Measurements from ENCODE around the gene MSI2. TPM values are rescaled to one million over a fixed set of nuclear protein-coding genes. Genes with fewer than 3 reads are reported as not detected.

Gene MSI2
- total RNA-seq, 4 donors from 2014 or later: 9.9 to 18.5 (median 13.8) TPM

DNA sequence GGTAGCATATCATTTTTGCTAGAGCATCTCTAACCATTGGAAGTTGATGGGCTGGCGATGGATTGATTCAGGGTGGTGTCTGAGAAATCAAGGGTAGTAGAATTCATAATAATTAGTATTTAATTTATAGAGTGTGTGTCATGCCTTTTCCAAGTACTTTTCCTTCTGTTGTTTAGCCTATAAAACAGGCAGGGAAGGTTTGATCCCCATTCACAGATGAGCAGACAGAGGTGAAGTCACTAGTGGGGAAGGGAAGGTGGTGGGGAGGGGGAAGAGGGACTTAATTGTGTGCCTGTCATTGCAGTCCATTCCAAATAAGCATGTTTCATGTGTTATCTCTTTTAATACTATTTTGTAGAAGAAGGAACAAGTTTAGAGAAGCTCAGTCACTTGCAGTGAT lies 131.3 kb downstream of the MSI2 start:
- DNase-seq (ENCODE audit: low spot score in 2 of 2): no peak
- intact Hi-C loops (cut with DNase I; ENCODE audit: low total_unique reads): no loop called here
- H3K4me3 ChIP-seq (ENCODE audit: low read depth, poor library complexity, severe bottlenecking): no peak overlapping the region
- 95 to 100% methylated on average over 1 of the region's 1 CpG for WGBS, 2 donors
- no peak for TF ChIP-seq POLR2A (IDR thresholded peaks at IDR 0.05)

DNA sequence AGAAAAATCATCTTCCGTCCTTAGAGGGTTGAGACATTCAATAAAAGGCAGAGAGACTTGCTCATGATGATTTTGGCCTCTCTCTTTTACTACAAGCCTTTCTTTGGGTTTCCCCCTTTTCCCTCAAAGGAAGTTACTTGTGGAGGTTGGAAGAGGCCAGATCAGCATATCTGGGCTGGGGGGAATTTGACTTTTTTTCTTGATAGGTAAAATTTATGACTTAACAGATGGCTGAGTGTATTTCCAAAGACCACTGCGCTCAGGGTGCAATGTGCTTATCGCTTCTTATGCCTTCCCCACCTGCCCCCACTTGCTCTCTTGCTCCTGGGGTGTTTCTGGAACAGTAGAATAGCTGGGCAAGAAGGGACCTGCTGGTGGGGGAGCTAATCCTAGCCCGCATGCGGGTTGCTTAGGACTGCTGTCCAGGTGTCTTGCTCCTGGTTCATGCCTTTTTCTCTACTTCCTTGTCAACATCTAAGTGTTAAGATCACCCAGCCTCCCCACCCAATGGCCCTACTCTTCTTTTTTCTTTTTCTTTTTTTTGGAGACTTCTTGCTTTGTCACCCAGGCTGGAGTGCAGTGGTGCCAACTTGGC lies 131.9 kb downstream of the MSI2 start:
- 65 to 91% methylated on average over 5 of the region's 5 CpGs for WGBS, 2 donors
- intact Hi-C loops (cut with DNase I; ENCODE audit: low total_unique reads): no loop called here
- no peak overlapping the region for H3K4me3 ChIP-seq (ENCODE audit: low read depth, poor library complexity, severe bottlenecking)
- no peak for DNase-seq (ENCODE audit: low spot score in 2 of 2)
- no peak for TF ChIP-seq POLR2A (IDR thresholded peaks at IDR 0.05)
- TF ChIP-seq, protein P1, sequence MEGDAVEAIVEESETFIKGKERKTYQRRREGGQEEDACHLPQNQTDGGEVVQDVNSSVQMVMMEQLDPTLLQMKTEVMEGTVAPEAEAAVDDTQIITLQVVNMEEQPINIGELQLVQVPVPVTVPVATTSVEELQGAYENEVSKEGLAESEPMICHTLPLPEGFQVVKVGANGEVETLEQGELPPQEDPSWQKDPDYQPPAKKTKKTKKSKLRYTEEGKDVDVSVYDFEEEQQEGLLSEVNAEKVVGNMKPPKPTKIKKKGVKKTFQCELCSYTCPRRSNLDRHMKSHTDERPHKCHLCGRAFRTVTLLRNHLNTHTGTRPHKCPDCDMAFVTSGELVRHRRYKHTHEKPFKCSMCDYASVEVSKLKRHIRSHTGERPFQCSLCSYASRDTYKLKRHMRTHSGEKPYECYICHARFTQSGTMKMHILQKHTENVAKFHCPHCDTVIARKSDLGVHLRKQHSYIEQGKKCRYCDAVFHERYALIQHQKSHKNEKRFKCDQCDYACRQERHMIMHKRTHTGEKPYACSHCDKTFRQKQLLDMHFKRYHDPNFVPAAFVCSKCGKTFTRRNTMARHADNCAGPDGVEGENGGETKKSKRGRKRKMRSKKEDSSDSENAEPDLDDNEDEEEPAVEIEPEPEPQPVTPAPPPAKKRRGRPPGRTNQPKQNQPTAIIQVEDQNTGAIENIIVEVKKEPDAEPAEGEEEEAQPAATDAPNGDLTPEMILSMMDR (IDR thresholded peaks at IDR 0.05): no peak

DNA sequence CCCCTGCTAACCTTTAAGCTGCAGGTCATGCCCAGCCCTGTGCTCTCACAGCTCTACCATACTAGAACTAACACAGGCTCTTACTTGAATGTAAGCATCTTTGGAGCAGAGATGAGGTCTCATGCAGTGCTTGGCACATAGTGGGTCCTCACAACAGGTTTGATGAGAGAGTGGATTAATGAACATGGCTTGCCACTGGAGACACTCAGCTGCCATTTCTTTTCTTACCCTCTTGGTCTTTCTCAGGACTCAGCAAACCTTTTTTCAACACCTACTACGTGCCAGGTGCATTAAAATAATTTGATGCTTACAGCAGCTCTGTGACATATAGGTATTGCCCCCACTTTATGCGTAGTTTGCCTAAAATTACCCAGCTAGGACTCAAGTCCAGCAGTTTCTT lies 133.2 kb downstream of the MSI2 start:
- no peak overlapping the region for H3K4me3 ChIP-seq (ENCODE audit: low read depth, poor library complexity, severe bottlenecking)
- intact Hi-C loops (cut with DNase I; ENCODE audit: low total_unique reads): no loop called here
- no peak for TF ChIP-seq POLR2A (IDR thresholded peaks at IDR 0.05)
- TF ChIP-seq, protein P1 (IDR thresholded peaks at IDR 0.05): no peak
- DNase-seq (ENCODE audit: low spot score in 2 of 2): no peak
- WGBS, 2 donors: 48% methylated on average over 2 of the region's 2 CpGs

DNA sequence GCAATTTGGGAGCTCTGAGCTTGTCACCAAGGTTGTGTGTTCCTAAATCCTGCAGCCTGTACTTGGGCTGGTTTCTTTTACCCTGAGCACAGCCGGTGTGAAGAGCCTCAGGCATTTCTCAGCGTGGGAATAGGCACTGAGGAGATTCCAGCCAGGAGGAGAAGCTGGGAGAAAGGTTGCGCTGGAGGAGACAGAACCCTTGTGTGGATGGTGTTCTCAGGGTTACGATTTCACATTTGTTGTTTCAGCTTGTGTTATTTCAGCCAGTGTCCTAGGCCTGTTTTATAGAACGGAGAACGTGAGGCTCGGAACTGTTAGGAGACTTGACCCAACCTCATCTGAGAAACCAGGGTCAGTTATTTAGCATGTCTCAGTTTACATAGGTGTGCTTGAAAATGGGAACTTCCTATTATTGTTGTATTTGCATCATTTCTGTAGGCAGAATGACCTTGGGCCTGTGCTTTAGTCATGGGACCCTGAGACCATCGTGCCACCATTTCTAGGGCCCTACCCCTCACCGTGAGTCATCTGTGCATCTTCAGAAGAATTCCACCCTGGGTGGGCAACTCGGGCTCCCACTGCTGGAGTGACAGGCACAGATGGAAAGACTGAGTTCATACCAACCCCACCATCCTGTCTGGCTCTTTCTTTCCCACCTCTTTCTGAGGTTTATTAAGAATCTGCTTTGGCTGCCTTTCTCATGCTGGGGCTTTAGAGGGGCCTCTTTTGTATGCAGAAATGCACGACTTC lies 134.9 kb downstream of the MSI2 start:
- WGBS, 2 donors: 76 to 83% methylated on average over 11 of the region's 11 CpGs

DNA sequence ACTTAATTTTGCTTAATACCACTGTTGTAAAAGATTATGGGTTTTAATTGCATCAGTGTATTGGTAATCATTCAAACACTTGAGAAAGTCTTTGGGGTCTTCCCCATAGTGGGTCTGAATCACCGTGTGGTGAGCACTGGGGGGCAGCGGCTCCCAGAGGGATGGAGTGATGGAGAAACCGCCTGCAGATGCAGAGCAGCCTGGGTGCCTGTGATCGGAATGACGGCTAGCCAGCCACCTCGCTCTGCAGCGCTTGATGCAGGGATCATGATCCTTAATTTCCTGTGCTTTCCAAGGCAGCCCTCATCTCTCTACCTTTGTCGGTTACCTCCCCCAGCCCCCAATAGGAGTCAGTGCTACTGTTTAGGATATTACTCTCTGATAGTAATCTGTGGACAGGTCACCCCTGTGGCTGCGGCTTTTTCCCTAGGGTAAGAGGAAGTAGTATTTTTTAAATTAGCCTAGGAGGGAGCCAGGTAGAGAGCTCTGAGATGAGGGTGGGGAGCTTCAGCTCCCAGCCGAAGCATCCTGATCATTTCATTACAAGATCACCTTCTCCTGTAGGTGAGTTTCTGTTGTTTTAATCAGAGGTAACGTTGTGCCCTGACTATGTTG lies 135.6 kb downstream of the MSI2 start:
- DNase-seq (ENCODE audit: low spot score in 2 of 2): no peak
- TF ChIP-seq POLR2A (IDR thresholded peaks at IDR 0.05): no peak
- TF ChIP-seq, protein P1 (IDR thresholded peaks at IDR 0.05): no peak
- 81 to 85% methylated on average over 11 of the region's 11 CpGs for WGBS, 2 donors
- intact Hi-C loops (cut with DNase I; ENCODE audit: low total_unique reads): no loop called here
- no peak overlapping the region for H3K4me3 ChIP-seq (ENCODE audit: low read depth, poor library complexity, severe bottlenecking)

More for the DNA sequence above, 134.9 kb downstream of the MSI2 start:
- TF ChIP-seq, protein P1 (IDR thresholded peaks at IDR 0.05): no peak
- no peak for TF ChIP-seq POLR2A (IDR thresholded peaks at IDR 0.05)
- H3K4me3 ChIP-seq (ENCODE audit: low read depth, poor library complexity, severe bottlenecking): no peak overlapping the region
- intact Hi-C loops (cut with DNase I; ENCODE audit: low total_unique reads): no loop called here
- DNase-seq (ENCODE audit: low spot score in 2 of 2): no peak

DNA sequence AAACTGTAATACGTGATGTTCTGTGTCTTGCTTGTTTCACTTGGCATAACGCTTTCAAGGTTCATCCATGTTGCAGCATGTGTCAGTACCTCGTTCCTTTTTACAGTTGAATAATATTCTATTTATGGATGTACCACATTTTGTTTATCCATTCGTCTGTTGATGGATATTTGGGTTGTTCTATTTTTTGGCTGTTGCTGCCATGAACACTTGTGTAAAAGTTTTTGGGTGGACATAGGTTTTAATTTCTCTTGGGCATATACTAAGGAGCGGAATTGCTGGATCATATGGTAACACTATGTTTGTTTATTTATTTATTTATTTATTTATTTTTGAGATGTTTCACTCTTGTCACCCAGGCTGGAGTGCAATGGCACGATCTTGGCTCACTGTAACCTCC lies 137.0 kb downstream of the MSI2 start:
- no peak for DNase-seq (ENCODE audit: low spot score in 2 of 2)
- WGBS, 2 donors: 97 to 98% methylated on average over 6 of the region's 6 CpGs
- intact Hi-C loops (cut with DNase I; ENCODE audit: low total_unique reads): no loop called here
- TF ChIP-seq, protein P1 (IDR thresholded peaks at IDR 0.05): no peak
- no peak for TF ChIP-seq POLR2A (IDR thresholded peaks at IDR 0.05)
- no peak overlapping the region for H3K4me3 ChIP-seq (ENCODE audit: low read depth, poor library complexity, severe bottlenecking)
